IMR-90 (cell line): Measurements from ENCODE around the gene SDS. TPM values are rescaled to one million over a fixed set of nuclear protein-coding genes. Genes with fewer than 3 reads are reported as not detected.

ENCODE experiments used
- ATAC-seq: fragments of 200-7000 bp; cut with Tn5 transposase; 2 replicates; pipeline ENCODE4 v1.9.1; 2020; ENCODE audit warnings: low read depth, mild to moderate bottlenecking, moderate library complexity
- BruUV-seq: library from RNA; stranded (reverse); fragments of 400-500 nt; replicated peaks from 2 replicates; lab custom pipeline; 2021; lab: Mats Ljungman, UMichigan
- CTCF ChIA-PET: fragments of 300-600 bp; formaldehyde crosslinking; extraction: SDS; loops from one replicate; lab custom pipeline; 2021; ENCODE audit warnings: antibody characterized with exemption; lab: Yijun Ruan, JAX
- POLR2A ChIA-PET: fragments of 300-600 bp; sonication (Branson Sonifier 250); formaldehyde crosslinking; loops from one replicate; lab custom pipeline; 2022; ENCODE audit warnings: antibody characterized with exemption; ENCODE audit not compliant: unreplicated experiment; lab: Charles Lee
- DNase-seq: peaks from one replicate; pipeline ENCODE4 v3.0.0; 2013
- H2AFZ ChIP-seq: replicated peaks from 2 replicates; pipeline ENCODE3; 2013; ENCODE audit warnings: low read length, mild to moderate bottlenecking; ENCODE audit not compliant: poor library complexity
- H2AK5ac ChIP-seq: 2 replicates; pipeline ENCODE4 v1.6.1; 2013; ENCODE audit warnings: low read depth, low read length, inconsistent platforms
- H2AK9ac ChIP-seq: replicated peaks from 2 replicates; pipeline ENCODE3; 2013; ENCODE audit warnings: mild to moderate bottlenecking, low read depth, low read length, moderate library complexity; ENCODE audit not compliant: poor library complexity
- H2BK120ac ChIP-seq: 2 replicates; pipeline ENCODE4 v1.6.1; 2013; ENCODE audit warnings: low read depth, low read length, inconsistent platforms
- H2BK15ac ChIP-seq: 3 replicates; pipeline ENCODE4 v1.6.1; 2013; ENCODE audit warnings: low read depth, low read length, inconsistent platforms
- H2BK20ac ChIP-seq: 2 replicates; pipeline ENCODE4 v1.6.1; 2013; ENCODE audit warnings: low read depth, mild to moderate bottlenecking, inconsistent platforms, low read length, moderate library complexity
- H2BK5ac ChIP-seq: 2 replicates; pipeline ENCODE4 v1.6.1; 2013; ENCODE audit warnings: mild to moderate bottlenecking, low read depth, low read length, inconsistent platforms; ENCODE audit not compliant: poor library complexity, severe bottlenecking
- H3K14ac ChIP-seq: replicated peaks from 2 replicates; pipeline ENCODE4 v1.6.1; 2013; ENCODE audit warnings: low read depth, low read length, inconsistent platforms
- H3K18ac ChIP-seq: 2 replicates; pipeline ENCODE4 v1.6.1; 2013; ENCODE audit warnings: low read depth, low read length, control low read depth
- H3K23ac ChIP-seq: 2 replicates; pipeline ENCODE4 v1.6.1; 2013; ENCODE audit warnings: low read depth, low read length, inconsistent platforms
- H3K27ac ChIP-seq: 2 replicates; pipeline ENCODE4 v1.5.1; 2013; ENCODE audit warnings: mild to moderate bottlenecking, control low read depth, low read length; ENCODE audit not compliant: insufficient read depth
- H3K27me3 ChIP-seq: 2 replicates; pipeline ENCODE4 v1.6.1; 2013; ENCODE audit warnings: low read length; ENCODE audit not compliant: control insufficient read depth, insufficient read depth
- H3K36me3 ChIP-seq: 2 replicates; pipeline ENCODE4 v1.6.1; 2013; ENCODE audit warnings: low read length, mixed read lengths; ENCODE audit not compliant: control insufficient read depth, insufficient read depth
- H3K4ac ChIP-seq: 2 replicates; pipeline ENCODE4 v1.6.1; 2013; ENCODE audit warnings: low read depth, low read length, inconsistent platforms
- H3K4me1 ChIP-seq: 2 replicates; pipeline ENCODE4 v1.6.1; 2013; ENCODE audit warnings: low read length, mixed read lengths; ENCODE audit not compliant: control insufficient read depth, insufficient read depth
- H3K4me2 ChIP-seq: 2 replicates; pipeline ENCODE4 v1.6.1; 2013; ENCODE audit warnings: low read depth, mild to moderate bottlenecking, control low read depth, low read length, moderate library complexity
- H3K4me3 ChIP-seq: 2 replicates; pipeline ENCODE4 v1.5.1; 2013; ENCODE audit warnings: low read depth, mild to moderate bottlenecking, control low read depth, low read length, moderate library complexity; ENCODE audit not compliant: insufficient read depth
- H3K56ac ChIP-seq: 2 replicates; pipeline ENCODE4 v1.6.1; 2013; ENCODE audit warnings: low read length, inconsistent platforms; ENCODE audit not compliant: insufficient read depth; ENCODE audit errors: extremely low read depth
- H3K79me1 ChIP-seq, 2 experiments: 2 replicates each; pipeline ENCODE4 v1.6.1; 2013; ENCODE audit warnings: low read length in 2 of 2, inconsistent platforms in 1 of 2, low read depth in 1 of 2
- H3K9ac ChIP-seq: 2 replicates; pipeline ENCODE4 v1.6.1; 2013; ENCODE audit warnings: low read depth, low read length, control low read depth
- H3K9me1 ChIP-seq: 2 replicates; pipeline ENCODE4 v1.6.1; 2013; ENCODE audit warnings: low read length, inconsistent platforms; ENCODE audit not compliant: insufficient read depth
- H3K9me3 ChIP-seq: 2 replicates; pipeline ENCODE4 v1.6.1; 2013; ENCODE audit warnings: low read length; ENCODE audit not compliant: control insufficient read depth, insufficient read depth
- H4K20me1 ChIP-seq: 2 replicates; pipeline ENCODE4 v1.6.1; 2013; ENCODE audit warnings: low read length, inconsistent platforms; ENCODE audit not compliant: insufficient read depth
- H4K5ac ChIP-seq: 2 replicates; pipeline ENCODE4 v1.6.1; 2013; ENCODE audit warnings: mild to moderate bottlenecking, low read depth, low read length, control low read depth
- H4K8ac ChIP-seq, 2 experiments: 2 replicates each; pipeline ENCODE4 v1.6.1; 2013; ENCODE audit warnings: low read depth in 2 of 2, low read length in 2 of 2, control low read depth in 1 of 2, inconsistent platforms in 1 of 2
- H4K91ac ChIP-seq: 2 replicates; pipeline ENCODE4 v1.6.1; 2013; ENCODE audit warnings: low read depth, low read length, inconsistent platforms; ENCODE audit not compliant: insufficient read depth
- FOS ChIP-seq: fragments of 150-350 bp; IDR thresholded peaks from 2 replicates; pipeline ENCODE4 v1.6.1; 2016; ENCODE audit warnings: low read depth, low read length
- RAD21 ChIP-seq: IDR thresholded peaks from 2 replicates; pipeline ENCODE4 v1.6.1; 2012; ENCODE audit warnings: low read length, improper control_type of control experiment
- USF2 ChIP-seq: fragments of 150-350 bp; IDR thresholded peaks from 2 replicates; pipeline ENCODE4 v1.6.1; 2017; ENCODE audit warnings: mild to moderate bottlenecking, antibody characterized with exemption, low read length, low read depth
- WGBS, 2 experiments: methylation state at CpG; one replicate each; pipeline versions ENCODE4 v1.1.5 to v1.1.7; 2013; ENCODE audit warnings: missing lambda C conversion rate in 2 of 2; ENCODE audit not compliant: insufficient read length in 1 of 2; ENCODE audit errors: extremely low coverage in 2 of 2; 5-methylcytosine and 5-hydroxymethylcytosine counted together
- dilution Hi-C: fragments of 300-500 bp; cut with HindIII; formaldehyde crosslinking; loops from one replicate; pipeline ENCODE4 v1.14.3; 2018; ENCODE audit warnings: low sequenced_read_pairs; ENCODE audit not compliant: unreplicated experiment
- in situ Hi-C: fragments of 300-500 bp; cut with MboI; formaldehyde crosslinking; loops from 3 replicates; pipeline ENCODE4 v1.14.3; 2019; ENCODE audit warnings: low sequenced_read_pairs, inconsistent platforms, mixed read lengths
- intact Hi-C: fragments of 100-400 bp; cut with micrococcal nuclease; formaldehyde crosslinking; loops from 2 replicates; pipeline ENCODE4 v1.10.0; 2022
- polyA plus RNA-seq, 3 experiments: library from polyadenylated mRNA; depleted of rRNA; stranded (reverse); fragments of >200 nt; gene quantifications; 2 replicates each; pipeline ENCODE4 v1.2.3, GENCODE V29; 2012; ENCODE audit warnings: low replicate concordance in 1 of 3
- total RNA-seq: library from RNA; depleted of rRNA; stranded (reverse); fragments of >200 nt; gene quantifications from 2 replicates; pipeline ENCODE4 v1.2.3, GENCODE V29; 2012
- TF ChIP-seq, protein P1 (sequence below): conservative IDR thresholded peaks from 2 replicates; pipeline ENCODE4 v1.5.1; 2012; ENCODE audit warnings: mild to moderate bottlenecking, low read depth, low read length, improper control_type of control experiment

Gene SDS
- total and polyA plus RNA-seq, 2 of the 4 experiments (the other 2 are of a cell fraction) = not detected

DNA sequence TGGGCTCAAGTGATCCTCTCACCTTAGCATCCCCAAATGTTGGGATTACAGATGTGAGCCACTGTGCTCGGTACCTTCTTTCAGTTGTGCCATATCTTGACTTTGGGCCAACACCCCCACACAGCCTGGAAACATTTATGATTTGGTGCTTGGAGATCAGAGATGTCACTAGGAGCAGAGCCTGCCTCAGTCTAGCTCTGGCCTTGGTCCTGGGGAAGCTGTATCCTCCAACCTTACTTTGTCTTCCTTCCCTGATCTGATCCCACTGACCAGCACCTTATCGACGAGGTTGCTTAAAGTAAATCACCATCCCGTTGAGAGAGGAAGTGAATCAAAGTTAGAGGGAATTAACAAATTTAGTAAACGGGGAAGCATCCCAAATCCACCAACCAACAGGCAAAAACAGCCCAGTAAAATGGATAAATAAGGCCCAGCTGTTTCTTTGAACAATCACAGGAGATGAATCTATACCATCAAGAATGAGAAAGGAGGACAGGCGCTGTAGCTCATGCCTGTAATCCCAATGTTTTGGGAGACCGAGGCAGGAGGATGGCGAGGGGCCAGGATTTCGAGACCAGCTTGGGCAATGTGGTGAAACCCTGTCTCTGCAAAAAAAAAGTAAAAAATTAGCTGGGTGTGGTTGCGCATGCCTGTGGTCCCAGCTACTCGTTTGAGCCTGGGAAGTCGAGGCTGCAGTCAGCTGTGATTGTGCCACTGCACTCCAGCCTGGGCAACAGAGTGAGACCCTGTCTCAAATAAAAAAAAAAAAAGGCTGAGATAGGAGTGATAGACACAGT, 41.9 kb downstream of the SDS start (continued):
- no peak for TF ChIP-seq USF2

GRCh38 chr12:113359939-113360748, 43.5 kb downstream of the SDS start:
- no peak overlapping the region; the same call in 1 of the 2 replicates for H2AK5ac ChIP-seq
- H3K23ac ChIP-seq = no peak overlapping the region
- CTCF ChIA-PET = no interaction called here
- BruUV-seq = no TSS peak
- H2AFZ ChIP-seq = no peak overlapping the region
- intact Hi-C loops = loop anchor here (10.0 kb wide), 1 partner anchor 165 kb away; no protein-coding TSS in a partner anchor
- POLR2A ChIA-PET = no interaction called here
- H3K14ac ChIP-seq = no peak overlapping the region
- H3K36me3 ChIP-seq = no peaks in the 10 kb centered on the region; the same call in 1 of the 2 replicates
- 100% methylated on average over 1 of the region's 9 CpGs; no CpG with 5 or more reads in 1 of the 2 experiments for WGBS, 2 experiments
- H3K79me1 ChIP-seq = peaks cover 9 to 43% of the 10 kb centered on the region in 2 experiments
- no peak overlapping the region for H4K8ac ChIP-seq
- H3K18ac ChIP-seq = no peak overlapping the region
- no peak overlapping the region for H4K5ac ChIP-seq
- in situ Hi-C loops = no loop called here
- DNase-seq = no peak
- no peak overlapping the region for H3K27ac ChIP-seq
- H2BK15ac ChIP-seq = no peak overlapping the region
- no peak overlapping the region for H4K91ac ChIP-seq
- peaks cover 10% of the 10 kb centered on the region for H4K20me1 ChIP-seq
- no peak overlapping the region for H3K4me3 ChIP-seq
- H2AK9ac ChIP-seq = peak overlapping the region; percentile 92
- no peak overlapping the region for H2BK5ac ChIP-seq
- H3K9me3 ChIP-seq = no peaks in the 10 kb centered on the region
- H3K4me2 ChIP-seq = no peak overlapping the region; the same call in 1 of the 2 replicates
- TF ChIP-seq FOS (no peak), RAD21 (peak; percentile 34; the same call in 1 of the 2 replicates), USF2 (no peak)
- TF ChIP-seq, protein P1, sequence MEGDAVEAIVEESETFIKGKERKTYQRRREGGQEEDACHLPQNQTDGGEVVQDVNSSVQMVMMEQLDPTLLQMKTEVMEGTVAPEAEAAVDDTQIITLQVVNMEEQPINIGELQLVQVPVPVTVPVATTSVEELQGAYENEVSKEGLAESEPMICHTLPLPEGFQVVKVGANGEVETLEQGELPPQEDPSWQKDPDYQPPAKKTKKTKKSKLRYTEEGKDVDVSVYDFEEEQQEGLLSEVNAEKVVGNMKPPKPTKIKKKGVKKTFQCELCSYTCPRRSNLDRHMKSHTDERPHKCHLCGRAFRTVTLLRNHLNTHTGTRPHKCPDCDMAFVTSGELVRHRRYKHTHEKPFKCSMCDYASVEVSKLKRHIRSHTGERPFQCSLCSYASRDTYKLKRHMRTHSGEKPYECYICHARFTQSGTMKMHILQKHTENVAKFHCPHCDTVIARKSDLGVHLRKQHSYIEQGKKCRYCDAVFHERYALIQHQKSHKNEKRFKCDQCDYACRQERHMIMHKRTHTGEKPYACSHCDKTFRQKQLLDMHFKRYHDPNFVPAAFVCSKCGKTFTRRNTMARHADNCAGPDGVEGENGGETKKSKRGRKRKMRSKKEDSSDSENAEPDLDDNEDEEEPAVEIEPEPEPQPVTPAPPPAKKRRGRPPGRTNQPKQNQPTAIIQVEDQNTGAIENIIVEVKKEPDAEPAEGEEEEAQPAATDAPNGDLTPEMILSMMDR = 0 out of 2 replicates have a peak, but pooled peaks have one; percentile 21
- H3K56ac ChIP-seq = no peak overlapping the region
- H3K9me1 ChIP-seq = peaks cover 9% of the 10 kb centered on the region
- peaks cover 9% of the 10 kb centered on the region for H3K4me1 ChIP-seq
- no peak overlapping the region for H3K4ac ChIP-seq
- H3K27me3 ChIP-seq = no peaks in the 10 kb centered on the region
- no peak overlapping the region for H2BK20ac ChIP-seq
- no peak overlapping the region for H2BK120ac ChIP-seq
- dilution Hi-C loops = no loop called here
- H3K9ac ChIP-seq = no peak overlapping the region
- no peak for ATAC-seq
